GM18873 (cell line): ENCODE results near the gene DESI2.

Experiments
- ATAC-seq: cut with Tn5 transposase; IDR thresholded peaks from one replicate; pipeline ENCODE4 v1.9.1; 2021; ENCODE audit warnings: mild to moderate bottlenecking, moderate library complexity, moderate number of reproducible peaks; ENCODE audit not compliant: unreplicated experiment, low FRiP score

The DESI2 gene

DNA sequence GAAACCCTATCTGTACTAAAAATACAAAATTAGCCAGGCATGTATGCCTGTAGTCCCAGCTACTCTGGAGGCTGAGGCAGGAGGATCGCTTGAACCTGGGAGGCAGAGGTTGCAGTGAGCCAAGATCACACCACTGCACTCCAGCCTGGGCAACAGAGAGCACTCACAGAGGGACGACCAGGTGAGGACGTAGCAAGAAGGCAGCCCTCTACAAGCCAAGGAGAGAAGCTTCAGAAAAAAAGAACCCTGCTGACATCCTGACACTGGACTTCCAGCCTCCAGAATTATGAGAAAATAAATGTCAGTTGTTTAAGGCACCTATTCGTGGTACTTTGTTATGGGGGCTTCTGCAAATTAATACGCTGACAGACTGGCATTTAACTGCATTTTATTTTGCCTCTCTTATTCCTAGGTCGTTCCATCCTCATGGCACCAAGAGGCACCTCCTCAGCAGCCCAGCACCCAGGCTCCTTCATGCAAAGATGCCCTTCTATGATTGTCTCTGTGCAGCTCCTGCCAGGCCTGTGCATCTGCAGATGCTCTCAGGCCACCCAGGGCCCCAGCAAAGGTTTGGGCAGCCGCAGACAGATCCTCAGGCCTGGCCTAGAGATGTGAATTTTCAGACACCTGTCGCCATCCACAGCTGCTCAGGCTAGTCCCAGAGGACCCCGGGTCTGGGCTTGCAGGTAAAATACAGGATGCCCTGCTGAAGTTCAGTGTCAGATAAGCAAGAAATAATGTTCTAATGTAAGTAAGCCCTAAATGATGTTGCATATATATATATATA lies 96.5 kb downstream of the DESI2 start:
- ATAC-seq = no peak

DNA sequence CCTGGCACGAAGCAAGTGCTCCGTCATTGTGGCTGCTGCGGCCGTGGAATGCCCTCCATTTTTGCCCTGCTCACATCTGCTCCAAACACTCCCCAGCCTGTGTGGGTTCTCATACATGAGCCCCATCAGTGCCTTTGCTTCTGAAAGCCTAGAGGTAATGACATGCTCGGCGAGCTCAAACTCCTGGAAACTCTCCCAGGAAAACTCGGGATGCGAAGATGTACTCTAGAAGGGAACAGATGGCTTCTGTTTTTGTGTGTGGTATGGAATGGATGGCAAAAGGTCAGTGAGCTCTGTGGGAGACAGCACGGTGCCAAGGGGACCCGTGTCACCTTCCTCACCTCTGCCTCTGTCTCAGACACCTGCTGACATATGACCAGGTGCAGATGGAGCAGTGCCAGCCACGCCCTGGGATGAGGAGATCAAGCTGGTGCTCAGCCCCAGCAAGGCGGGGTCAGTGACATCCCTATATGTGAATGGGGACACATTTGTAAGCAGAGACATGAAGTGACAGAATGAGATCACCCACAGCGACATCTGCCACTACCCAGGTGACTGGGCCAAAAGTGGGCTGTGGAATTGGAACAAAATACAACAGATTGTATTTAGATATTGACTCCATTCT lies 98.5 kb downstream of the DESI2 start:
- no peak for ATAC-seq

DNA sequence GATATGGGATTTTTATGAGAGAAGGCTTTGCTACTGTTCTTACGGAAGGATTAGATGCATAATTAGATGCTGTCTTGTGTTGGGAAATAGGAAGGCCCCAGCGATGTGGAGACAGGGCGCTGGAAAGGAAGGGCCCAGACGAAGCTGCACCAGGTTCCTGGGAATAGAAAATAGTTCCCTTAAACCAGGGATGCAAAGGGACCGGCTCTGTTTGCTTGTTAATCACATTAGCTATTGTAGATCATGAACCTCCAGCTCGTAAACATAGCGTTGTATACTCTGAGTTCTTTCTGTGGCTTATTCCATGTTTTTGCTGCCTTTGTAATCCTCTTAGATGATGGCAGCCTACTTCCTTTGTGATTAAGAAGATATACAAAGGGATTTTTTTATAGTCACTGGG lies 102.7 kb downstream of the DESI2 start:
- no peak for ATAC-seq

DNA sequence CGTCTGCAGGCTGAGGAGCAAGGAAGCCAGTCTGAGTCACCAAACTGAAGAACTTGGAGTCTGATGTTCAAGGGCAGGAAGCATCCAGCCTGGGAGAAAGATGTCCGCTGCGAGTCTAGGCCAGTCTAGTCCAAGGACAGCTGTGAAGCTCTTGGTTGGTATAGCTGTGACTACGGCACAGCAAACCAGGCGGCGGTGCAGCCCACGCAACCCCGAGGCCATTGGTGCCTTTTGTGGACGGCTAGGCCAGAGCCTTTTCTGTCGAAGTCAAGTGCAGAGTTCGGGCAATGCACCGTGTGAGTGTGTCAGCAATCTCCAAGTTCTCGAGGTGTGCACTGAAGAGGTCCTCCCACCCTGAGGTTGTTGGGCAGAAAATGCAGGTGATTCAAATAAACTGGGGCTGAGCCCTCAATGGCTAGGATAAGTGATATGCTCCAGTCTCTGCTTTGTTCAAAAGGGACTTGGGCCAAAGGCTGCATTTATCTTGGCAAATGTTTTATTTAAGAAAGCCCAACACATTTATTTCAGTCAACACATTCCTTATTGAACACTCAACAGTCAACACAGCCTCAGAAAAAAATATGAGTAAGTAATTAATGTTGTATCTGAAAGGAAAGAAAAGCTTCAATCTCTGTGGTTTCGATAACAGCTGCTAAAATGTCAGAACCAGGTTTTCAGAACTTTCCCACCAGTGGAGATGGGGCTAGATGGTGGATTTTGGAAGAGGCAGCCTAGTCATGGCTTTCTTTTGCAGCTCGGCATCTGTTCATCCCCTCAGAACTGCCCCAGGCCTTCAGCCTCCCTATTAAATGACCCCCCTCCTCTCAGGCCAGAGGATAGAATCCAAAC lies 104.4 kb downstream of the DESI2 start:
- no peak for ATAC-seq
